ENCODE measurements around the gene PLEKHA4.

GRCh38 chr19:48852292-48852691 is 16.1 kb downstream of the PLEKHA4 start:
- TF ChIP-seq STAT1 (IDR thresholded peaks at IDR 0.05; ENCODE audit: unreplicated experiment), result no peak
- TF ChIP-seq CTCF (conservative IDR thresholded peaks at IDR 0.05; ENCODE audit: low read depth in 2 of 2), result no peak
- TF ChIP-seq EZH2phosphoT487 (IDR thresholded peaks at IDR 0.05; ENCODE audit: unreplicated experiment), result no peak
- no peak for TF ChIP-seq EZH2 (IDR thresholded peaks at IDR 0.05; ENCODE audit: low read depth, unreplicated experiment)
- TF ChIP-seq REST (IDR thresholded peaks at IDR 0.05; ENCODE audit: unreplicated experiment), result no peak
- TF ChIP-seq POLR2AphosphoS5 (IDR thresholded peaks at IDR 0.05; ENCODE audit: low read depth), result no peak
